C1 segment of cervical spinal cord (tissue), 14 donors: ENCODE results near the gene LIPE.
A peak's percentile ranks its signal among the peaks of the same experiment; 100 is the strongest.
"Not testable (repeated sequence)": the region's sequence is repeated elsewhere in the genome, so short reads cannot be mapped to it uniquely, and the experiment has no call there.

Experiments
- DNase-seq, 14 donors: peaks; one replicate each; lab custom pipeline; 2025; lab: John Stamatoyannopoulos, UW

The LIPE gene

DNA sequence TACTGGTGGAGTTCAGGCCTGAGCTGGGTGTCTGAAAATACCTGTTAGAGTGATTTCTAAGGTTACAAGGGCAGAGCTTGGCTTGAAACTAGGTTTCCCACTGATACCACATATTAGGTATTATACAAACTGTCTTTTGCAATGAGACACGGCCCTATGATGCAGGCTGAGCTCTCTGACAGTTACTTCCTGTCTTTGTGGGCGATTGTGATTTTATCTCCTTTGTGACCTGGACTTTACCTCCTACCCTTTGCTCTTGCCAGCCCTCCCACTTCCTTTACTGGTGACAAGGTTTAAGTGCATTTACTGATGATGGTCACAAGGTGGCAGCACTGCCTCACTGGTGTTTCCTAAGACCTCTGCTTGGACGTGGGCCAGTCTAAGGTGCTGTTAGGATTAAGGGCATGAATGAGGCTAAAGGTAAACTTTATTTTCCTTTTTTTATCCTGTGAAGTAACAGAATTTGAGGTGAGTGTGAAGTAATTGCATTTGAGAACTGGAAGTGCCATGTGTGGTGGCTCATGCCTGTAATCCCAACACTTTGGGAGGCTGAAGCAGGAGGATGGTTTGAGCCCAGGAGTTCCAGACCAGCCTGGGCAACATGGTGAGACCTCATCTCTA is 23.2 kb upstream of the LIPE start:
- peak in 10 of 14 donors; percentile 9 to 50 (median 38) for DNase-seq

DNA sequence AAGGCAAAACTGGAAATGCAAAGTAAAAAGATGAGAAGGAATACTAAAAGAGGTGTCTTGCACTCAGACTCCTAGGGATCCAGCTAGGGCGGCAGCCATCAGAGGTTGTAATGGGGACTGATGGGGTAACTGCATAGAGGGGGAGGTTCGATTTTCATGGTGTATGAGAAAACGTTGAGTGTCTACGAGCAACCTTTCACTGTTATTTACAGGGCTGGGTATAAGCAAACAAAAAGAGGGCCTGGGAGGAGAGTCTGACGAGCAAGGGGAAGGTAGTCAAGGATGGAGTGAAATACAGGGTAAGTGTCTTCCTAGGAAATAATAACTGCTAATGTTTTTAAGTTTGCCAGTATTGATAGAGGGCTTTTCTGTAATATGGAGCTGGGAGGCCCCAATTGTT is 21.1 kb upstream of the LIPE start:
- not testable (repeated sequence) for DNase-seq

DNA sequence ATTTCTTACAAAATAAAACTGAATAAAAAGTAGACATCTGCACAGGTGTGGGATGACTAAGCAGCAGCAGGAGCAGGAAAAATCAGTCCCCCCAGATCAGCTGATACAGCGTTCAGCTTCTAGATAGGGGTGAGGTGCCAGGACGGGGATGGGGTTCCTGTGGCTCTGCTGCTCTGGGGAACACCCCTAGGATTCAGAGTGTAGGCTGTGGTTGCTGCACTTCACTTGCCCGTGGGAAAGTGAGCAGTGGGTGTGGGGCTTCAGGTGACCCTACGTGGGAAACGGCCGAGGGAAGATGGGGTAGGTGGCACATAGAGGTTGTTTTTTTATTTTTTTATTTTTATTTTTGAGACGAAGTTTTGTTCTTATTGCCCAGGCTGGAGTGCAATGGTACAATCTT is 18.8 kb upstream of the LIPE start:
- no peak for DNase-seq

DNA sequence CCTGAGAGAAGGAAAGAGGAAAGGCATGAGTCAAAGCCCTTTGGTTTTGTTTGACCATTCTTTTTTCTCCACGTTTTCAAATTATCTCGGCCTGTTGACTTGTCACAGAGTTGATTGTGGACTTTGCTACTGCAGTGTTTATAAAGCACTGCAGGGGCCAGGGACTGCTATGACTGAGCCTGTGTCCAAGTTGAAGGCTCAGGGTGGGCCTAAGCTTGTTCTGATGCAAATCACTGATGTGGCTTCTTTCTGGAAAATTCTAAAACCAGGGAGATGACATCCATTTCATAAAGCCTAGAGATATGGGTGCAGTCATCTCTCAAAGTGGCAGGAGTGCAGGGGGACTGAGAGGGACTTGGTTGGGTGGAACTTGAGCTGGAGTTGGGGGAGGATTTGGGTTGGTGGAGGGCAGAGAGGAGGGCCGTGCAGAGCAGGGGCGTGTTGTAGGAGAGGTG is 16.8 kb upstream of the LIPE start:
- DNase-seq, result no peak

DNA sequence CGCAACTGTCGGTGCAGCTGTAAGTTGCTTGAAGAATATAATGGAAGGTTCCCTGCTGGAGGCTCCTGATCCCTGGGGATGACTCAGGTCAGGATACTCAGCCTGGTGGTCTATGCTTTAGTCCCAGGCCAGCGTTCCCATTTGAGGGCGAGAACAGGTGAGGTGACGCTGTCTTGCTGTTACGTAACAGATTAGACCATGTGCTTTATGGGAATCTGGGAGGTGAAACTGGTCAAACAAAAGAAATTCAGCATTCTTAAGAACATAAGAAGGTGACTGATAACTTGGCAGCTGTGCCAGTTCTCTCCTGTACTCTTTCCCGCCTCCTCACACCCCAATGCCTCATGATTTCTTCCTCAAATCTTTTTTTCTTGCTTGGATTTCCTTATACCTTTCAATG is 15.6 kb upstream of the LIPE start, which contains the start of gene CXCL17:
Gene CXCL17, minus strand, starts transcription at position 114 of the 400 bp plus-strand sequence. CDS start 114 bp downstream, outside the sequence.
- DNase-seq, result no peak

DNA sequence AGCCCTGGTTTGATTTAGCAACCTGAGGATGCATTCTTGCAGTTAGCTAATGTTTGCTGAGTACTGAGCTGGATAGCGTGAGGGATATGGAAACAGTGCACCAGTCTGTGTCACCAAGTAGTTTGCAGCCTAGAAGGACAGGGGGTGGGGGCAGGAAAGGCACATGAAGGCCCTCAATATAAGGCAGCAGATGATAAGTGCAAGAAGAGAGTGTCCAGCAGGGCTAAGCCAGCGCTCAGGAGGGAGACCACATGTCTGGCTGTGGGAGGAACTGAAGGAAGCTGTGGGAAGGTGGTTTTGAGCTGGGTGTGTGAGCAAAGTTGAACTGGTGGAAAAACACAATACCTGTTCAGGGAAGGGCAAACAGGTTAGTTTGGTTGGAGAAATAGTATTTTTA is 13.9 kb upstream of the LIPE start:
- no peak for DNase-seq

DNA sequence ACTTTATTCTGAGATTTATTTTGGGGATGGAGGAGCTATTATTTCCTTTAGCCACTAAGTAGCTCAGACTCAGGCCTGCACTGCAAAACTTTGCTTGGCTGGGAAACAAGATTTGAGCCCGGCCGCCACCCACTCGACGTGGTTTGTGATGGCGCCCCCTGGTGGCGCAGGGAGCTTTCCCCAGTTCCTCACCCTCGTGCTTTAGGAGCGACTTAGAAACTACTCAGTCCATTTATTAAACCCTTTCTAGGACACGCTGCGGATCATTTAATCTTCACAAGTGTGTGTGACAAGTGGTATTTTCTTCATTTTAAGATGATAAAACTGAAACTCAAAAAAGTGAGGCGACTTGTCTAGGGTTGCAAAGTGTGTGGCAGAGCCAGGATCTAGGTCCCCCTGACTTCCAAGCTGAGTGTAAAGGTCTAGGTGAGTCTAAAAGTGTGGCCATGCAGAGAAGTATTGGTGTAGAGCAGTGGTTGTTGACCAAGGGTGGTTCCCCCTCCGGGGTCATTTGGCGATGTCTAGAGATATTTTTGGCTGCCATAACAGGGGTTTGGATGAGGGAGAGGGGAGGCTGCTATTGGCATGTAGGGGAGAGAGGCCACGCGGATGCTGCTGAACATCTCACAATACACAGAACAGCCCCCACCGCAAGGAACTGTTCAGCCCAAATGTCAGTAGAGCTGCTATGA is 13.3 kb upstream of the LIPE start:
- peak in 8 of 14 donors; percentile 7 to 66 (median 30) for DNase-seq

DNA sequence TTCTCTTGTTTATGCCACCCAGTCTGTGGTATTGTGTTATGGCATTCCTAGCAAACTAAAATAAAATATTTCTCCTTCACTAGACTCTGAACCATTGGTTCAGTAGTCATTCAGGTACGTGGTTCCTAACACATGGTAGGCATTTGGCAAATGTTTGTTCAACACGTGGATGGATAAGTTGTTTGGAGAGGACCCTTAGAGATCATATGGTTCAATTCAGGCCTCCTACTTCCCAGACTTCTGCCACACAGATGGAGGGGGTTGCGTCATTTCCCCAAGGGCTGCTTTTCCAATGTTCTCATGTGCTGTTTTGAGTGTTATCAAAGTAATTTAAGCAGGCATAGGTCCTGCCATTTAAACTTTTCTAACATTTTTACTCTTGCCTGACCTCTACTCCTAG is 8.8 kb upstream of the LIPE start:
- DNase-seq, result no peak

DNA sequence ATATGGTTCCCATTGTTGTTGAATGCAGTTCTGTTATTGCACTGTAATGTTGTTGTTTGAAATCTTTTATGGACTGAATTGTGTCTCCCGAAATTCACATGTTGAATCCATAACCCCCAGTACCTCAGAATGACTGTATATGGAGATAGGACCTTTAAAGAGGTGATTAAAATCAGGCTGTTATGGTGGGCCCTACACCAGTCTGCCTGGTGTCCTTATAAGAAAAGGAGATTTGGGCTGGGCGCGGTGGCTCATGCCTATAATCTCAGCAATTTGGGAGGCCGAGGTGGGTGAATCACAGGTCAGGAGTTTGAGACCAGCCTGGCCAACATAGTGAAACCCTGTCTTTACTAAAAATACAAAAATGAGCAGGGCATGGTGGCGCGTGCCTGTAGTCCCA is 8.1 kb upstream of the LIPE start:
- no peak for DNase-seq

DNA sequence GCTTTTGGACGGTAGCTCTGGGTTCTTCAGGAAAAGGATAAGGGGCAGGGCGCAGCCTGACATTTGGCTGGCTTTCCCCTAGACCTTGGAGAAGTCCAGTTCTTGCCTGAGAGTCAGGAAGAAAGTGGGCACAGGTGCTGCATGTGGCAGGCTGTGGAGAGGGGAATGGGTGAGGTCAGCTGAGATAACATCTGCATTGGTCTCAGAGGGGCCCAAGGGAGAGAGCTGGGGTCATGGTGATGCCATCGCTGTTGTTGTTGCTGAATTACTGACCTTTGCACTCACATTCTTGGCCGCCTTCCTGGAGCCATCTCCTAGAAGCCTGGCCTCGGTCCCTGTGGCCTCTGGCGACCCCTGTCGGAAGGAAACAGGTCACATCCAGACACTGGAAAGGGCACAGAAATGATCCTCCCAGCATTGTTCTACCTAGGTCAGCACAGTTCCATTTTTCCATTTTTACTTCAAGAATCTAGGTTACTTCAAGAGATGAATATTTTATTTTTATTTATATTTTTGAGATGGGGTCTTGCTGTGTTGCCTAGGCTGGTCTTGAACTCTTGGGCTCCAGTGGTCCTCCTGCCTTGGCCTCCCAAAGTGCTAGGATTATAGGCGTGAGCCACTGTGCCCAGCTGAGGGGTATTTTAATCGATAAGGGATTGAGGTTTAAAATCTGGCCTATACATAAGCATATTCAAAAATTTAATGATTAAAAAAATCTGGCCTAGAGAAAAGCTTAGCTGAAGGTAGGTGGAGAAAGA is 6.5 kb upstream of the LIPE start:
- peak in 11 of 14 donors; percentile 23 to 78 (median 62) for DNase-seq

DNA sequence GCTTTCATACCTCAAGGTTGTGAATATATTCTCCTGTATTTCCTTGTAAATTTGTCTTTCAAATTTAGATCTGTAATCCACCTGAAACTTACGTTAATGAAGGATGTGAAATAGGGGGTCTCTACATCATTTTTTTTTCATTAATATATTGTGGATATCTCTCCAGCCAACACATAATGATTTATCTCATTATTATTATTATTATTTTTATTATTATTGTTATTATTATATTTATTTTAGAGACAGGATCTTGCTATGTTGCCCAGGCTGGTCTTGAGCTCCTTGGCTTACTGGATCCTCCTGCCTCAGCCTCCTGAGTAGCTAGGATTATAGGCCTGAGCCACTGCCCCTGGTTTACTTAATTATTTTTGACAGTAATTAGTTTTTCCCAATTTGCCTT is 4.3 kb upstream of the LIPE start:
- DNase-seq, result no peak

DNA sequence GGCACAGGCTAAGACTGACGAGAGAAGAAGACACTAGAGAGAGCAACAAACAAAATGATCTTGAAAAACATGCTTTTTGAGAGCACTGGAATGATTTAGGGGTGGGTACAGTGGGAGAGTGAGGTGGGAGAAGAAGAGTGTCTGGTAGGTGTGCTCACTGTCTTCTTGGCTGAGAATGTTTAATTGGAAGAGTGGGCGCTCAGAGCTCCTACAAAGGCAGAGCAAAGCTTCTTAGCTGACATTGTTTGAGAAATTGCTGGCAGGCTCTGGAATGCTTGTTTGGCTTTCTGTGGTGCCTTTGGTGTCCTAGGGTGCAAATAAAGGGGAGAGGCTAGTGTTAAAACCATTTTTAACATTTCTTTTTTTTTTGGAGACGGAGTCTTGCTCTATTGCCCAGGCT is 1.5 kb upstream of the LIPE start:
- DNase-seq, result no peak

DNA sequence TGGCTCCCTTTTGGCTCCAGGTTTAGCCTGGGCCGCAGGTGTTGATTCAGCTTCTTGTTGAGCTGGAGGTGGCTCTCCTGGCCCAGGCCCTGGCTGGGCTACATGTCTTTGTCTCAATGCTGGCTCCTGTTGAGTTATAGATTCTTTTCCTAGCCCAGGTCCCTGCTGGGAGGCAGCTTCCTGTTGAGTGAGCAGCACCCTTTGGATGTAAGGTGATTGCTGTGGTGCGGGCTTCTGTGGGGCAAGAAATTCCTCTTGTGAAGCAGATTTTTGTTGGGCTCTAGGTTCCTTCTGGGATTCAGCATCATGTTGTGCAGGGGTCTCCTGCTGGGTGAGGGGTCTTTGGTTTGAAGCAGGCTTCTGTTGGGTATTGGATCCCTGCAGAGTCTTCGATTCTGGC is 545 bp downstream of the LIPE start:
- DNase-seq, result no peak

DNA sequence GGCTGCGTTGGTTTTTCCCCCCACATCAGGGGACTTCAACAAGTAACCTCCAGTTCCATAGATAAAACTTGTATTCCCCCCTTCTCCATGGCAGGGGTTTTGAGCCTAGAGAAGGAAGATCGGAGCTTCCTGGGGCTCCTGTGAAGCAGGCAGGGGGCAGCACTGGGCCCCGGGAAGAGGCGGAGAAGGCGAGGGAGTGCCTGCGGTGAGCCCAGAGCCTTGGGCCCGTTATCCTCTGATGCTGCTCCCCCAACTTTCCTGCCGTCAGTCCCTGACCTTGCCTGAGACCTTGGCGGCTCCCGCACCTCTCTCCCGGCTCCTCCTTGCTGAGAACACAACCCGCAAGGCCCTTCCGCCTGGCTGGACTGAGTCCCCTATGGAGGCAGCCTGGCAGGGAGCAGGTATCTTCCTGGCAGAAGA is 2.5 kb downstream of the LIPE start:
- DNase-seq, result no peak

DNA sequence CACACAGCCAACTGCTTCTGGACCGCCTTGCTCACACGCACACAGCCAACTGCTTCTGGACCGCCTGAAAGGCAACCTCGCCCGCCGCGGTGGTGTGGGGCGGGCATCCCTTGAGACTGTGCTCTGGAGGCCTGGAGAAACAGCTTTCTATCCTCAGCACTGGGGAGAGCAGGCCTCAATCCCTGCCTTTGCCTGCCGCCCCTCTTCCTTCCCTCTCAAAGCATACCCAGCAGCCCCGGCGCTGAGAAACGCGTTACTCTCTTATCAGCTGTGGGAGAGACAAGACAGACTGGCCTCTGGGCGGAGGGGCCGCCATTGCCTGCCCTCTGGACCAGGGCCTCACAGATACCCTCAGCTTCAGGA is 2.9 kb downstream of the LIPE start:
- DNase-seq, result no peak

DNA sequence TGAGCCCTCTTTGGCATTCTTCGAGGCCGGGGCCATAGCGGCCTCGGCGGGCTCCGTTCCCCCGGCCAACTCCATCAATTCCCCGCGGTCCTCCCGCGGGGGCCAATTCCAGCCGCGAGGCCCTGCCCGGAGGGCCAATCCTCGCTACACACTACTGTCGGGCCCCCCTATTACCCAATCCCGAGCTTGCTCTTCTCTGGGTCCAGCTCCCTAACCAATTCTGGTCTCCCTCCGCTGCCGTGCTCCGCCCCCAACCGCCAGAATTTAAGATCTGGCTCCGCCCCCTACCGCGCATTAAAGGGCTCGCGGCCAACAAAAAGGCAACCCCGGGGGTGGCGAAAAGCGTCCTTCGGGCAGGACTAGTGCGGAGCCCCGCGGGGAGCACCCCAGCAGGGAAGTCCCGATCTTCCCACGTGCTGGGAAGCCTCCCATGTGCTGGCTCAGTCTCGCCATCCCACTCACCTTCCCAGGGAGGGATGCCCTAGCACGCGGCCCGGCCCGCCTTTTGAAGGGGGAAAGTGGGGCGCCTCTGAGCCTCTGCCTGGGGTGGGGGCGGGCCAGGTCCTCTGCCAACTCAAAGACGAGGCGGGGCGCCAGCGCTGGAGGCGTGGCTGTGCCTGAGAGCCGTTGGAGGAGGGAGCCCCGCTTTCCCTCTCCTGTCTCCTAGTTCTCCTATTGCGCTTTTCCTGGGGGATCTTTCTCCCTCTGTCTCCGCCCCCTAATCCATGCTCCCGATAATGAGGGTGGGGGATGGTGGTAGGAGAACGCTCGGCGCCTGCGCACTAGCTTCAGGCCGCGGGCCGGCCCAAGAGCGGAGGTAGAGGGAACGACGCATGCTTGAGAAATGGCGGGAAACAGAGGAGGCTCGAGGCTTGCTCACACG is 3.5 kb downstream of the LIPE start:
- peak; percentile 36 to 91 (median 84) for DNase-seq

DNA sequence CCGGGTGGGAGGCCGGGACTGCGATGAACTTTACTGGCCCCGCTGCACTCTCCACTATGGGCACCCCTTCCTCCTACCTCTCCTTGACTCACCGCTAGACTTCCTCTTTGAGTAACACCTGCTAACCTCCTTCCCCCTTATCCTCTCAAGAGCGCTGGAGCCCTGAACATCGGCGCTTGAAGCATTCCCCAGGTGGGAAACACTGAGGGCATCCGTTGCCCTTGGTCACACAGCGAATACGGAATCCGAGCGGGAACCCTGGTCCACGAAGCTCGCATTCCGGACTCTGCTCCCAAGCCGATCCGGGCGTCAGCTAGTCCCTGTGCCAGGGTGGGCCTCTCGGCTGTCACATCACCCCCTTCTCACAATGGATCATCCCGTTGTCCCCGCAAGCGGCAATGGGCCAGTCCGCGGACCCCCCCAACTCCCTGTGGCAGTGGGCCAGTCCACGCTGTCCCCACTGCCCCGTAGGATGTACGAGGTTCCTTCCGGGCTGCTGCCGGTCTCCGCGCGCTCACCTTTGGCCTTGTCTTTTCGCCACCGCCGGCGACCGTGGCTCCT is 4.2 kb downstream of the LIPE start:
- DNase-seq, result peak in 7 of 14 donors; percentile 74 to 88 (median 76)

DNA sequence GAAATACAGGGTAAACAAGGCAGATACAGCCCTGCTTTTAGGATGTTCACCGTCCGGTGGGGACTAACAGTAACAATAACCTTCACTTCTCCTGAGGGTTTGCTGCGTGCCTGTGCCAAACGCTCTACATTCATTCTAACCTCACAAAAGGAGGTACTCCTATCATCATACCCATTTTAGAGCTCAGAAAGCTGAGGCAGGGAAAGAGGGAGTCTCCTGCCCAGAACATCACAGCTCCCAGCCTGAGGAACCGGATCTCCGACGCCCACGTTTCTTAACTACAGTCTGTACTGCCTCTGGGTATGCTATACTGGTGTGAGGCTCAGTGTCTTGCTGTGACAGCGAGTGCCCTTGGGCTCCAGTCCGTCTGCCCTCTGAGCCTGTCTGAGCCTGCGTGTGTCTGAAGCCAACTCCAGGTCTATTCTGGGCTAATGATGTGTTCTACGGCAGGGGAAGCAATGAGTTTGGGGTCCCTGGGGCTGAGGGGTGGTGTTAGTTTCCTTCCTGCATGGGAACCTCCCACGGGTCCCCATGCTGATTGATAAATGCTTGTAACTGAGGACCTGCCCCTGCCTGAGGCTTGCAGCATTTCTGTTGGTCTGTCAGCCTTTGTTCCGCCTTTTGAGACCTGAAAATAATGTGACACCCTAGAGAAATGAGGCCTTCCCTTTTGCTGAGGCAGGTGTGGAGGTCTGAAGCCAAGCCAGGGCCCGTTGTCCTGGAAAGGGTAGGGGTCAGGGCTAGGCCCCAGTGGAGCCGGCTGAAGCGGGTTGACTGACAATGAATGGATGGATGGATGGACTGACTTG is 4.9 kb downstream of the LIPE start:
- no peak for DNase-seq

DNA sequence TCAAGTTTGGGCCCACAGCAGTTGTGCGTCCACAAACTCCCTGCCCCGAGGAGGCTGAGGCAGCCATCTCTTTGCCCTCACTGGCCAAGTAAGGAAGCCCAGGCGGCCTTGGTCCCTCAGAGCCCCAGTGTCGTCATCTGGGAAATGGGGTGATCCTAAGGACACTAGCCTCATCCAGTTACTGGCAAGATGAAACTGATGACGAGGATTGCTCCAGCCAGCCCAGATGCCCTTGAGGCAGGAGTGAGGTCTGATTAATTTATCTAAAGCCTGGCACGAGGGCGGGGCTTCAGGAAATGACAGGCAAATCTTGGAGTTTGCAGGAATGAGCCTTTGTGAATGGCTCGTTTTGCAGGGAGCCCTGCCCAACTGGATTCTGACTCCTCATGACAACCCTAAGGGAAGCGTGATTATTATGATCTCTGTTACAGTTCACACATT is 5.6 kb downstream of the LIPE start:
- no peak for DNase-seq

DNA sequence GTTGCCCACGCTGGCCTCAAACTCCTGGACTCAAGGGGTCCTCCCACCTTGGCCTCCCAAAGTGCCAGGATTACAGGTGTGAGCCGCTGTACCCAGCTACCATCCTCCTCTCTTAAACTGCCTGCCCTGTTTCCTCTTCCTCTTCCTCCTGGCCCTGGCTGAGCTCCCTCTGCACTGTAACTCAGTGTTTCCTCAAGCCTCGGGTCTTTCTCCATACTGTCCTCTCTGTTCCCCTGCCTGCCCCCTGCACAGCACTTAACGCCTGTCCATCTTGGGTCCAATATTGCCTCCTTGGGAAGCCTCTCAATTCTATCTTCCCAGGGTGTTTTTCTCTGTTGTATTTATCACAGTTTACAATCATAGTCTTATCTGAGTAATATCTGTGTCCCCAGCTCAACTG is 6.1 kb downstream of the LIPE start:
- DNase-seq, result no peak
